Hepatocyte (in vitro differentiated cells): ENCODE results near the gene ARF5. TPM values are rescaled to one million over a fixed set of nuclear protein-coding genes. Genes with fewer than 3 reads are reported as not detected.
"Not testable (repeated sequence)": the region's sequence is repeated elsewhere in the genome, so short reads cannot be mapped to it uniquely, and the experiment has no call there.

Experiments used
- DNase-seq: peaks from one replicate; pipeline ENCODE4 v3.0.0-alpha.2; 2016; ENCODE audit warnings: low spot score
- H2AFZ ChIP-seq: fragments of 200-600 bp; sonication (generic); 2 replicates; pipeline ENCODE4 v1.6.0; 2016; ENCODE audit warnings: antibody characterized with exemption, mild to moderate bottlenecking
- H3K27ac ChIP-seq: fragments of 200-600 bp; sonication (generic); 2 replicates; pipeline ENCODE4 v1.5.1; 2016; ENCODE audit warnings: mild to moderate bottlenecking
- H3K27me3 ChIP-seq: fragments of 200-600 bp; sonication (generic); 2 replicates; pipeline ENCODE4 v1.6.1; 2016
- H3K36me3 ChIP-seq: fragments of 200-600 bp; sonication (generic); replicated peaks from 2 replicates; pipeline ENCODE4 v1.5.1; 2016; ENCODE audit warnings: low read depth; ENCODE audit not compliant: insufficient read depth
- H3K4me1 ChIP-seq: fragments of 200-600 bp; sonication (generic); 2 replicates; pipeline ENCODE4 v1.5.1; 2016; ENCODE audit warnings: mild to moderate bottlenecking, moderate library complexity; ENCODE audit not compliant: insufficient read depth
- H3K4me2 ChIP-seq: fragments of 200-600 bp; sonication (generic); 2 replicates; pipeline ENCODE4 v1.6.0; 2016
- H3K4me3 ChIP-seq: fragments of 200-600 bp; sonication (generic); 2 replicates; pipeline ENCODE4 v1.5.1; 2016; ENCODE audit warnings: mild to moderate bottlenecking
- H3K79me2 ChIP-seq: fragments of 200-600 bp; sonication (generic); 2 replicates; pipeline ENCODE4 v1.6.0; 2017; ENCODE audit warnings: mild to moderate bottlenecking
- H3K9me2 ChIP-seq: fragments of 200-600 bp; sonication (generic); replicated peaks from 2 replicates; pipeline ENCODE4 v1.6.0; 2017; ENCODE audit warnings: mild to moderate bottlenecking; ENCODE audit not compliant: insufficient read depth
- H3K9me3 ChIP-seq: fragments of 200-600 bp; sonication (generic); 2 replicates; pipeline ENCODE4 v1.5.1; 2016; ENCODE audit warnings: low read depth, mild to moderate bottlenecking
- H4K20me1 ChIP-seq: fragments of 200-600 bp; sonication (generic); 2 replicates; pipeline ENCODE4 v1.6.0; 2016; ENCODE audit warnings: mild to moderate bottlenecking; ENCODE audit not compliant: insufficient read depth, poor library complexity, severe bottlenecking
- CTCF ChIP-seq: fragments of 200-600 bp; sonication (generic); IDR thresholded peaks from 2 replicates; pipeline ENCODE4 v1.5.1; 2016; ENCODE audit warnings: antibody characterized with exemption, mild to moderate bottlenecking; ENCODE audit not compliant: poor library complexity
- EZH2 ChIP-seq: fragments of 200-600 bp; sonication (generic); IDR thresholded peaks from 2 replicates; pipeline ENCODE4 v1.6.1; 2016; ENCODE audit warnings: antibody characterized with exemption, mild to moderate bottlenecking, borderline replicate concordance
- EZH2phosphoT487 ChIP-seq: fragments of 200-600 bp; sonication (generic); IDR thresholded peaks from one replicate; pipeline ENCODE4 v1.6.1; 2018; ENCODE audit warnings: antibody characterized with exemption, mild to moderate bottlenecking, low read depth, moderate library complexity; ENCODE audit not compliant: unreplicated experiment, severe bottlenecking
- WGBS: methylation state at CpG from one replicate; pipeline ENCODE4 v1.1.6; 2016; ENCODE audit warnings: low lambda C conversion rate; ENCODE audit errors: missing lambda C conversion rate; 5-methylcytosine and 5-hydroxymethylcytosine counted together
- polyA plus RNA-seq: library from polyadenylated mRNA; unstranded; fragments of >200 nt; fragmentation: Nextera tagmentation; extraction: Ambion mirVana; gene quantifications from 2 replicates; pipeline ENCODE4 v1.2.1, GENCODE V29; 2016
- total RNA-seq: library from RNA; depleted of rRNA; stranded (reverse); fragments of >200 nt; gene quantifications from 2 replicates; pipeline ENCODE4 v1.2.3, GENCODE V29; 2014

The ARF5 gene
- total and polyA plus RNA-seq, 2 experiments from 2014 or later = 237 to 243 TPM

GRCh38 chr7:127557803-127558202 is 30.4 kb upstream of the ARF5 start:
- no peaks in the 10 kb centered on the region for H3K27me3 ChIP-seq
- no peaks in the 10 kb centered on the region for H3K9me3 ChIP-seq
- TF ChIP-seq EZH2 = no peak
- no peak for TF ChIP-seq CTCF
- no peak for TF ChIP-seq EZH2phosphoT487
- no peaks in the 10 kb centered on the region for H3K9me2 ChIP-seq
- no peaks in the 10 kb centered on the region for H3K79me2 ChIP-seq
- WGBS = 77% methylated on average over 2 of the region's 2 CpGs
- no peaks in the 10 kb centered on the region for H3K4me1 ChIP-seq
- H3K27ac ChIP-seq = no peak overlapping the region
- no peaks in the 10 kb centered on the region for H3K36me3 ChIP-seq
- H2AFZ ChIP-seq = no peak overlapping the region
- no peak for DNase-seq
- no peak overlapping the region for H3K4me2 ChIP-seq
- H4K20me1 ChIP-seq = no peaks in the 10 kb centered on the region
- H3K4me3 ChIP-seq = no peak overlapping the region

- H3K9me3 ChIP-seq = no peaks in the 10 kb centered on the region
- no peaks in the 10 kb centered on the region for H3K9me2 ChIP-seq
- no peak overlapping the region for H3K27ac ChIP-seq
- 89% methylated on average over 3 of the region's 3 CpGs for WGBS
- no peak overlapping the region for H2AFZ ChIP-seq
- TF ChIP-seq EZH2phosphoT487 (no peak), EZH2 (no peak)
- H3K36me3 ChIP-seq = no peaks in the 10 kb centered on the region
- no peak overlapping the region for H3K4me2 ChIP-seq
- H3K79me2 ChIP-seq = no peaks in the 10 kb centered on the region
- no peak overlapping the region for H3K4me3 ChIP-seq
- no peaks in the 10 kb centered on the region for H3K4me1 ChIP-seq
- H4K20me1 ChIP-seq = no peaks in the 10 kb centered on the region
- no peak for DNase-seq
- no peaks in the 10 kb centered on the region for H3K27me3 ChIP-seq
Measured at GRCh38 chr7:127566242-127566641, 22.0 kb upstream of the ARF5 start.

- not testable (repeated sequence) for H3K9me3 ChIP-seq, H2AFZ ChIP-seq, H3K4me2 ChIP-seq, H3K36me3 ChIP-seq, H3K9me2 ChIP-seq, H3K27ac ChIP-seq, H3K4me1 ChIP-seq, H3K79me2 ChIP-seq, H3K4me3 ChIP-seq, H3K27me3 ChIP-seq, DNase-seq, H4K20me1 ChIP-seq
- WGBS = no CpG with 5 or more reads among the region's 3 CpGs
Measured at GRCh38 chr7:127568034-127568433, 20.2 kb upstream of the ARF5 start.

GRCh38 chr7:127571741-127572505 is 16.3 kb upstream of the ARF5 start:
- no peaks in the 10 kb centered on the region for H3K79me2 ChIP-seq
- H3K36me3 ChIP-seq = no peaks in the 10 kb centered on the region
- WGBS = 74% methylated on average over 3 of the region's 3 CpGs
- H3K4me2 ChIP-seq = no peak overlapping the region
- DNase-seq = no peak
- H4K20me1 ChIP-seq = no peaks in the 10 kb centered on the region
- H3K27ac ChIP-seq = no peak overlapping the region
- H3K27me3 ChIP-seq = no peaks in the 10 kb centered on the region
- no peak overlapping the region for H3K4me3 ChIP-seq
- no peak overlapping the region for H2AFZ ChIP-seq
- H3K9me2 ChIP-seq = no peaks in the 10 kb centered on the region
- TF ChIP-seq CTCF (no peak), EZH2 (no peak)
- no peaks in the 10 kb centered on the region for H3K4me1 ChIP-seq
- no peaks in the 10 kb centered on the region for H3K9me3 ChIP-seq
